Measurements from ENCODE around the gene CARD8. TPM values are rescaled to one million over a fixed set of nuclear protein-coding genes. Genes with fewer than 3 reads are reported as not detected.
"Not testable (repeated sequence)": the region's sequence is repeated elsewhere in the genome, so short reads cannot be mapped to it uniquely, and the experiment has no call there.

Gene CARD8
- polyA plus RNA-seq, 3 donors: 50.6 to 61.0 (median 55.2) TPM

- not testable (repeated sequence) for DNase-seq (ENCODE audit: low read depth in 3 of 3, low spot score in 2 of 3)
Measured at GRCh38 chr19:48269617-48270026, 13.9 kb upstream of the CARD8 start.

- not testable (repeated sequence) for DNase-seq (ENCODE audit: low read depth in 3 of 3, low spot score in 2 of 3)
Measured at GRCh38 chr19:48265326-48265725, 9.6 kb upstream of the CARD8 start.

- DNase-seq (ENCODE audit: low read depth in 3 of 3, low spot score in 2 of 3): not testable (repeated sequence)
Measured at GRCh38 chr19:48260359-48260714, 4.6 kb upstream of the CARD8 start.

GRCh38 chr19:48258992-48259391, 3.3 kb upstream of the CARD8 start:
- not testable (repeated sequence) for DNase-seq (ENCODE audit: low read depth in 3 of 3, low spot score in 2 of 3)

GRCh38 chr19:48258350-48258749, 2.6 kb upstream of the CARD8 start:
- DNase-seq (ENCODE audit: low read depth in 3 of 3, low spot score in 2 of 3): no peak

- DNase-seq (ENCODE audit: low read depth in 3 of 3, low spot score in 2 of 3): no peak
Measured at GRCh38 chr19:48254529-48254970, 1.2 kb downstream of the CARD8 start.

GRCh38 chr19:48253999-48254398, 1.7 kb downstream of the CARD8 start:
- no peak for DNase-seq (ENCODE audit: low read depth in 3 of 3, low spot score in 2 of 3)

- DNase-seq (ENCODE audit: low read depth in 3 of 3, low spot score in 2 of 3): no peak
Measured at GRCh38 chr19:48252609-48253008, 3.1 kb downstream of the CARD8 start.

GRCh38 chr19:48250290-48251025, 5.3 kb downstream of the CARD8 start:
- no peak for DNase-seq (ENCODE audit: low read depth in 3 of 3, low spot score in 2 of 3)

- no peak for DNase-seq (ENCODE audit: low read depth in 3 of 3, low spot score in 2 of 3)
Measured at GRCh38 chr19:48249502-48250014, 6.2 kb downstream of the CARD8 start.

- DNase-seq (ENCODE audit: low read depth in 3 of 3, low spot score in 2 of 3): no peak
Measured at GRCh38 chr19:48248081-48248833, 7.5 kb downstream of the CARD8 start.

GRCh38 chr19:48247212-48247611, 8.5 kb downstream of the CARD8 start:
- DNase-seq (ENCODE audit: low read depth in 3 of 3, low spot score in 2 of 3): no peak

- DNase-seq (ENCODE audit: low read depth in 3 of 3, low spot score in 2 of 3): no peak
Measured at GRCh38 chr19:48246101-48246500, 9.6 kb downstream of the CARD8 start.

- DNase-seq (ENCODE audit: low read depth in 3 of 3, low spot score in 2 of 3): no peak
Measured at GRCh38 chr19:48244281-48244680, 11.4 kb downstream of the CARD8 start.

- not testable (repeated sequence) for DNase-seq (ENCODE audit: low read depth in 3 of 3, low spot score in 2 of 3)
Measured at GRCh38 chr19:48241771-48242170, 13.9 kb downstream of the CARD8 start.

GRCh38 chr19:48239582-48240141, 16.1 kb downstream of the CARD8 start:
- DNase-seq (ENCODE audit: low read depth in 3 of 3, low spot score in 2 of 3): no peak

GRCh38 chr19:48239120-48239519, 16.6 kb downstream of the CARD8 start:
- no peak for DNase-seq (ENCODE audit: low read depth in 3 of 3, low spot score in 2 of 3)

- DNase-seq (ENCODE audit: low read depth in 3 of 3, low spot score in 2 of 3): no peak
Measured at GRCh38 chr19:48237057-48237456, 18.7 kb downstream of the CARD8 start.

- no peak for DNase-seq (ENCODE audit: low read depth in 3 of 3, low spot score in 2 of 3)
Measured at GRCh38 chr19:48230555-48231129, 25.1 kb downstream of the CARD8 start.

- no peak for DNase-seq (ENCODE audit: low read depth in 3 of 3, low spot score in 2 of 3)
Measured at GRCh38 chr19:48221628-48222027, 34.1 kb downstream of the CARD8 start.

- DNase-seq (ENCODE audit: low read depth in 3 of 3, low spot score in 2 of 3): not testable (repeated sequence)
Measured at GRCh38 chr19:48220784-48221183, 34.9 kb downstream of the CARD8 start.
